ENCODE measurements around the gene CATSPERE.

The CATSPERE gene

GRCh38 chr1:244590670-244591069 is 129.6 kb downstream of the CATSPERE start:
- DNase-seq: no peak
- TF ChIP-seq, protein P1, sequence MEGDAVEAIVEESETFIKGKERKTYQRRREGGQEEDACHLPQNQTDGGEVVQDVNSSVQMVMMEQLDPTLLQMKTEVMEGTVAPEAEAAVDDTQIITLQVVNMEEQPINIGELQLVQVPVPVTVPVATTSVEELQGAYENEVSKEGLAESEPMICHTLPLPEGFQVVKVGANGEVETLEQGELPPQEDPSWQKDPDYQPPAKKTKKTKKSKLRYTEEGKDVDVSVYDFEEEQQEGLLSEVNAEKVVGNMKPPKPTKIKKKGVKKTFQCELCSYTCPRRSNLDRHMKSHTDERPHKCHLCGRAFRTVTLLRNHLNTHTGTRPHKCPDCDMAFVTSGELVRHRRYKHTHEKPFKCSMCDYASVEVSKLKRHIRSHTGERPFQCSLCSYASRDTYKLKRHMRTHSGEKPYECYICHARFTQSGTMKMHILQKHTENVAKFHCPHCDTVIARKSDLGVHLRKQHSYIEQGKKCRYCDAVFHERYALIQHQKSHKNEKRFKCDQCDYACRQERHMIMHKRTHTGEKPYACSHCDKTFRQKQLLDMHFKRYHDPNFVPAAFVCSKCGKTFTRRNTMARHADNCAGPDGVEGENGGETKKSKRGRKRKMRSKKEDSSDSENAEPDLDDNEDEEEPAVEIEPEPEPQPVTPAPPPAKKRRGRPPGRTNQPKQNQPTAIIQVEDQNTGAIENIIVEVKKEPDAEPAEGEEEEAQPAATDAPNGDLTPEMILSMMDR (IDR thresholded peaks at IDR 0.05): no peak
- H3K27ac Mint-ChIP-seq: no peak overlapping the region
- H3K36me3 Mint-ChIP-seq (ENCODE audit: low read depth): peaks cover 5% of the 10 kb centered on the region
- H3K4me1 Mint-ChIP-seq: no peaks in the 10 kb centered on the region
- peaks cover 3% of the 10 kb centered on the region for H3K27me3 Mint-ChIP-seq (ENCODE audit: low read depth, poor library complexity)
- no peak overlapping the region for H3K4me3 Mint-ChIP-seq
- peaks cover 13% of the 10 kb centered on the region for H3K9me3 Mint-ChIP-seq

DNA sequence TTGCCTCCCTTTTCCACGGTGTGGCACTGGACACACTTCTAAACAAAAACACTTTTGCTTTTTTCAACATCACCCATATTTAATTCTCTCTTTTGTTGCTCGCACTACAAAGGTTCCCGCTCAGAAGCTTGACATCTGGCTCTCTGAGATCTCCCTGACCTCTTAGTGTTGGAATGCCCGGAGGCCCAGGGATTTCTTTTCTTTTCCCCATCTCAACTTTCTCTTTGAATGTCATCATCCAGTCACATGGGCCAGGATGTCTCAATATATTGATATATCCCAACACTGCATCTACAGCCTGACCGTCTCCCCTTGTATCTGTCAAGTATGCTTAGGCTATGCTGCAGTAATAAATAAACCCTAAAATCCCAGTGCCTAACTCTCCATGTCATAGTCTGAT is 137.5 kb downstream of the CATSPERE start:
- TF ChIP-seq, protein P1 (IDR thresholded peaks at IDR 0.05): no peak
- Mint-ChIP-seq H3K4me3 (no peak overlapping the region), H3K36me3 (ENCODE audit: low read depth) (no peaks in the 10 kb centered on the region), H3K27me3 (ENCODE audit: low read depth, poor library complexity) (peaks cover 3% of the 10 kb centered on the region), H3K9me3 (no peaks in the 10 kb centered on the region), H3K4me1 (no peaks in the 10 kb centered on the region), H3K27ac (no peak overlapping the region)
- DNase-seq: no peak

- no peaks in the 10 kb centered on the region for H3K9me3 Mint-ChIP-seq
- no peak for DNase-seq
- H3K4me3 Mint-ChIP-seq: no peak overlapping the region
- H3K27ac Mint-ChIP-seq: no peak overlapping the region
- no peaks in the 10 kb centered on the region for H3K36me3 Mint-ChIP-seq (ENCODE audit: low read depth)
- H3K27me3 Mint-ChIP-seq (ENCODE audit: low read depth, poor library complexity): peaks cover 3% of the 10 kb centered on the region
- TF ChIP-seq, protein P1 (IDR thresholded peaks at IDR 0.05): no peak
- peaks cover 2% of the 10 kb centered on the region for H3K4me1 Mint-ChIP-seq
Observed at GRCh38 chr1:244599937-244600350, 138.9 kb downstream of the CATSPERE start.

GRCh38 chr1:244601336-244601735 is 140.3 kb downstream of the CATSPERE start:
- Mint-ChIP-seq H3K27me3 (ENCODE audit: low read depth, poor library complexity) (peaks cover 3% of the 10 kb centered on the region), H3K36me3 (ENCODE audit: low read depth) (no peaks in the 10 kb centered on the region), H3K9me3 (no peaks in the 10 kb centered on the region), H3K27ac (no peak overlapping the region), H3K4me3 (no peak overlapping the region), H3K4me1 (peaks cover 16% of the 10 kb centered on the region)
- no peak for DNase-seq
- TF ChIP-seq, protein P1 (IDR thresholded peaks at IDR 0.05): no peak

GRCh38 chr1:244603498-244603897 is 142.4 kb downstream of the CATSPERE start:
- no peaks in the 10 kb centered on the region for H3K9me3 Mint-ChIP-seq
- H3K27ac Mint-ChIP-seq: no peak overlapping the region
- H3K27me3 Mint-ChIP-seq (ENCODE audit: low read depth, poor library complexity): peaks cover 5% of the 10 kb centered on the region
- peaks cover 24% of the 10 kb centered on the region for H3K4me1 Mint-ChIP-seq
- no peak for DNase-seq
- TF ChIP-seq, protein P1 (IDR thresholded peaks at IDR 0.05): peak; percentile 87
- no peak overlapping the region for H3K4me3 Mint-ChIP-seq
- H3K36me3 Mint-ChIP-seq (ENCODE audit: low read depth): no peaks in the 10 kb centered on the region

DNA sequence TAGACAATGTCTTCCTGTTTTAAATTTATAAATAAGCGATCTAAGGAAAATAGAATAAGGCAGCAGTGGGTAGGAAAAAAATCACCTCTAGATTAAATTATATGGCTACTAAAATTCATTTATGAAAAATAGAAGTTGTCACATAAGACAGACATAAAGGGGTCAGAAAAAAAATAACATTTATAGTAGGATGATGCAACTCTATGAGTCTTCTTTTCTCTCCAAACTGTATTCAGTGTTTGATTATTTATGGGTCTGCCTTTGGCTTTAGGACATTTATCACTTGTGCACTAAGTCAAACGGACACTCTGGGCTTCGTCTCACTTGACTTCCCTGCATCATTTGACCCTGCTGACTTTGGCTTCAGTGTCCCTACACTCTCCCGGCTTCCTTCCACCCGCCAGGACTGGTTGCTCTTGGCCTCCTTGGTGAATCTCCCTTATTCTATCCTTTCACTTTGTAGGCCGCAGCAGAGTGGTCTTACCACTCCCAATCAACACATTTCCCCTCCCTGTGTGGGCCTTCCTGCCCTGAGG is 144.8 kb downstream of the CATSPERE start:
- H3K27ac Mint-ChIP-seq: peak overlapping the region; percentile 40
- H3K9me3 Mint-ChIP-seq: no peaks in the 10 kb centered on the region

More for the DNA sequence above, 144.8 kb downstream of the CATSPERE start:
- Mint-ChIP-seq H3K4me1 (peaks cover 24% of the 10 kb centered on the region), H3K27me3 (ENCODE audit: low read depth, poor library complexity) (peaks cover 5% of the 10 kb centered on the region), H3K4me3 (no peak overlapping the region), H3K36me3 (ENCODE audit: low read depth) (no peaks in the 10 kb centered on the region)
- TF ChIP-seq, protein P1 (IDR thresholded peaks at IDR 0.05): no peak
- DNase-seq: peak; percentile 13
